ENCODE data around the gene TRAM2.

TRAM2 gene

DNA sequence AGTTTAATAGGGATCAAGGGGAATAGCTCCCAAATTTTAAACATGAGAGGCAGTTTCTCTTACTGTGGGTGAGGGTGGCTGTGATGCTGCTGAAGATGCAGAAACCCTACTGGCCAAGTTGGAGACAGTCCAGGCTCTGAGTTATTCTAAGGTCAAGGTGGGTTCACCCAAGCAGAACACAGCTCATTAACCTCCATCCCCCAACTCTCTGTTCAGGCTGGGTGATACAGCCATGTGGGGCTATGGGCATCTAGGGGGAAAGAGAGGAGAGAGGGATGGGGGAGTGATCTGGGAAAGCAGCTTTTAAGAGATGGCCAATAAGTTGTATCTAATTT, 18.9 kb upstream of the TRAM2 start:
- intact Hi-C loops (cut with DNase I) = no loop called here

DNA sequence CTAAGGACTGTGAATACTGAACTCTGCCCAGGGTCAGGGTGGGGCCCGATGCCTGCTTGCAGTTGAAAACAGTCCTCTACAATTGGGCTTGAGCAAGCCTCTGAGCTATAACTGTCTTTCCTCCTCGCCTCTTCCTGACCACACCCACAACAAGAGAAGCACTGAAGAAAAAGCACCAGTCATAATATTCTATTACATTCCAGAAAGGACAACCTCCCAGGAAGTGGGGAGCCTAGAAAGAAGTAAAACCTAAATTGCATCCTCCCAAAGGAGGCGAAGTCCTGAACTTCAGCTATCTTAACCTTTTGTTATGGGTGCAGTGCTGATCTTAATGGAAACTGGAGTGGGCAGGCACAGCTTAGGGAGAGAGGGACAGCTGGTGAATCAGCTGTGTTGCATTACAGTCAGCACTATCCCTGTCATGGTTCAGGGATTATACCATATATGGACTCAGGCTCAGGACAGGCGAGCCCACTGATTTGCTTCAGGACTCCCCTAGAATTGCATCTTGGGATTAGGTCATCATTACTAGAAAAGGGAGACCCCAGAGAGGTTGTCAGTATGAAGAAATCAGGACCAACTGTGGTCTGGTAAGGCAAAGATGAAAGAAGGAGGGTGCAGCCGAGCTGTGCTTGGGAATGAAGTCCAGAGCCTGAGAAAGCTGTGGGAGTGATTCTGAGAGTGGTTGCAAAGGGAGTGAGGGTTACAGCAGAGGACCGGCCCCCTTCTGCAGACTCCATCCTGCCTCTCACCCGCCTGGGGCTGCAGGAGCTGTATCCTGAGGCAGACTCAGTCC, 18.3 kb upstream of the TRAM2 start:
- DNase-seq = no peak
- intact Hi-C loops (cut with DNase I) = no loop called here

More for the DNA sequence above, 18.9 kb upstream of the TRAM2 start:
- no peak for DNase-seq

- intact Hi-C loops (cut with DNase I) = no loop called here
- DNase-seq = no peak
These were observed 17.4 kb upstream of the TRAM2 start for GRCh38 chr6:52594221-52594620.

- intact Hi-C loops (cut with DNase I) = no loop called here
These were observed 15.0 kb upstream of the TRAM2 start for GRCh38 chr6:52591832-52592231.

GRCh38 chr6:52590152-52590891, 13.5 kb upstream of the TRAM2 start:
- DNase-seq = no peak
- intact Hi-C loops (cut with DNase I) = no loop called here

More at GRCh38 chr6:52591832-52592231, 15.0 kb upstream of the TRAM2 start:
- DNase-seq = no peak

DNA sequence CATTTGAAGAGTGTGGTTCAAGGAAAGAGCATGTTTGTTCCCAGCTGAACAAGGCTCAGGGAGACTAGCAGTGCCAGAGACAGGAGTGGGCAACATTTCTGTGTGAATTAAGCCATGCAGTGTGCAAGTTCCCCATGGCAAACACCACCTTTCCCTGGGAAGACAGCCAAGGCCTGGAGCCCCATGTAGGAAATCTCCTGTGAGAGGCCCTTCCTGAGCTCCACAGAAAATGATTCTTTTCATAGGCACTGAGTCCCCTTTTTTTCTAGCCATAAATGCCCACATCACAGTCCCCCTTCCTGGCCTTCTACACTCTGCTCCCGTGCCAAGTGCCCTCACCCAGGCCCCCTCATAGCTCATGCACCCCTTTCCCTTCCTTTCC, 11.8 kb upstream of the TRAM2 start:
- intact Hi-C loops (cut with DNase I) = no loop called here
- no peak for DNase-seq

- no peak for DNase-seq
- intact Hi-C loops (cut with DNase I) = no loop called here
These were observed 11.3 kb upstream of the TRAM2 start for GRCh38 chr6:52588087-52588709.

GRCh38 chr6:52587001-52587400, 10.1 kb upstream of the TRAM2 start:
- intact Hi-C loops (cut with DNase I) = no loop called here
- no peak for DNase-seq

DNA sequence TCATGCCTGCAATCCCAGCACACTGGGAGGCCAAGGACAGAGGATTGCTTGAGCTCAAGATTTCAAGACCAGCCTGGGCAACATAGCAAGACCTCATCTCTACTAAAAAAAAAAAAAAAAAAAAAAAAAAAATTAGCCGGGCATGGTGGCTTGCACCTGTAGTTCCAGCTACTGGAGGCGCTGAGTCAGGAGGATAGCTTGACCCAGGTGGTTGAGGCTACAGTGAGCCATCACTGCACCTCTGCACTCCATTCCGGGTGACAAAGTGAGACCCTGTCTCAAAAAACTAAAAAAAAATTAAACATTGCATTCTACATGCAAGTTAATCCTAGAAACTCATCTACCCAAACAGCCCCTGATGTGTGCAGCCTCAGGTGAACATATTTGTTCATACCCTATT, 7.3 kb upstream of the TRAM2 start:
- DNase-seq = no peak
- intact Hi-C loops (cut with DNase I) = no loop called here

DNA sequence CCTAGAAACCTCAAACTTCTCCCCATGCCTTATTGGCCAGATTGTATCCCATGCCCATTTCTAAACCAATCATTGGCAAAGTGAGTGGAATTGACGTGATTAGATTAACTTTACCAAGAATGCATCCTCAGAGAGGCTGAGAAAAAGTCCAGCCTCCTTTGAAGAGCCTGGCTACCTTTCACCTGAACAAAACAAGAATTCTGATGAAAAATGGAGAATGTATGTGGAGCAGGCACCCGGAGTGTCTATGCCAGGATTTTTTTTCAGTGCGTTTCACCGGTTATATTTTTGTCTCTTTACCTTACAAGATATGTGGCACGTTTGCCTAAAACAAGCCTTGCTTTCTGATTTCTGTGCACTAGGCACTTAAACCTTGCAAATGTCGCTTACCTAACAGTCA, 6.1 kb upstream of the TRAM2 start:
- intact Hi-C loops (cut with DNase I) = no loop called here
- DNase-seq = no peak

GRCh38 chr6:52582446-52582845, 5.6 kb upstream of the TRAM2 start:
- intact Hi-C loops (cut with DNase I) = no loop called here
- DNase-seq = no peak

GRCh38 chr6:52580905-52581304, 4.0 kb upstream of the TRAM2 start:
- DNase-seq = no peak
- intact Hi-C loops (cut with DNase I) = no loop called here

- no peak for DNase-seq
- intact Hi-C loops (cut with DNase I) = loop anchor here (10.0 kb wide), 1 partner anchor 294 kb away; the partner anchor contains the start of gene MCM3
These were observed 2.3 kb upstream of the TRAM2 start for GRCh38 chr6:52579006-52579660.

GRCh38 chr6:52577778-52578463, 1.1 kb upstream of the TRAM2 start:
- intact Hi-C loops (cut with DNase I) = loop anchor here (2.0 to 10.0 kb wide), 2 partner anchors 157 to 293 kb away; partner anchors contain the start of genes EFHC1 and MCM3
- no peak for DNase-seq

DNA sequence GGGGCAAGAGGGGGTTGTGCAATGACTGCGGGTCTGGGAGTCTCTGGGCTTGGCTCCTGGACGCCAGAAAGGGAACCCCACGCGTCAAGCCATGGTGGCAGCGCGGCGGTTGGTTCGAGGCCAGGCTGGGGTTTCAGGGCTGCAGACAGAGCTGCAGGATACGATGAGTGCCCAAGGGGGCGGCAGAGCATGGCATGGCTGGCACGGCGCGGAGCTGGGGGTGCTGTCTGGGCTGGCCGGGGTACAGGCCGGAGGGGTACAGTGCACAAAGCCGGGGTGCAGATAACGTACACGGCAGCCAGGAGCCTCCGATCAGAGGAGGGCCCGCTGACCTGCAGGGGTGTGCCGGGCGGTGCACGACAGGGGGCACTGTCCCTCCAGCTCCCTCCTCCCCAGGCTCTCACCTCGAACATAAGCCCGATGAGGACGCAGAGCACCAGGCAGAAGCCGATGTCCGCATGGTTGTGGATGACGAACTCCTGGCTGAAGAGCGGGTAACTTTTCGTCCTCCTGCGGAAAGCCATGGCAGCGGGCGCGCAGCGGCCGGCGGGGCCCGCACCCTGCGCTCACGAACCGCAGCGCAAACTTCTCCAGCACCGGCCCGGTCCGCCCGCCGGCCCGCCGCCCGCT, 353 bp downstream of the TRAM2 start:
- DNase-seq = peak in 7 of 10 donors; percentile 26 to 93 (median 36)
- intact Hi-C loops (cut with DNase I) = loop anchor here (2.0 to 10.0 kb wide), 2 partner anchors 156 to 292 kb away; partner anchors contain the start of genes EFHC1 and MCM3

GRCh38 chr6:52576054-52576391, 837 bp downstream of the TRAM2 start:
- no peak for DNase-seq
- intact Hi-C loops (cut with DNase I) = loop anchor here (2.0 to 10.0 kb wide), 2 partner anchors 155 to 291 kb away; partner anchors contain the start of genes EFHC1 and MCM3

DNA sequence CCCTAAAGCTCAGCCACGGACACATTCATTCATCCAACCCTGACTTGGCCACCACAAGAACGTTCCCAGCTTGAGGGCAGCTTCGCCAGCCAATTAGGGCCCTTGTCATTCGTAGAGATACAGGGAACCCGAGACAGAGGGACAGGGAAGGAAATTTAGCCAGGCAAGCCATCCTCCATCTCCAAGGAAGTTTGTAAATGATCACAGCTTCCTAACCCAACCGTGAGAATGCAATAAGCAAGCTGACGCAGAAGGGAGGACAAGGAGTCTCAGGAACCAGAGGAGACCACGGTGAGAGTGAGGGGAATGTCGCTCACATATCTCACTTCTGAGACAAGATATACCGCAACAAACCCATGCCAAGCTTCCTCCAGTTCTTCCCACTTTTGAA, 1.4 kb downstream of the TRAM2 start:
- intact Hi-C loops (cut with DNase I) = loop anchor here (10.0 kb wide), 1 partner anchor 291 kb away; the partner anchor contains the start of gene MCM3
- no peak for DNase-seq

GRCh38 chr6:52574709-52575501, 2.0 kb downstream of the TRAM2 start:
- no peak for DNase-seq
- intact Hi-C loops (cut with DNase I) = loop anchor here (10.0 kb wide), 1 partner anchor 290 kb away; the partner anchor contains the start of gene MCM3

DNA sequence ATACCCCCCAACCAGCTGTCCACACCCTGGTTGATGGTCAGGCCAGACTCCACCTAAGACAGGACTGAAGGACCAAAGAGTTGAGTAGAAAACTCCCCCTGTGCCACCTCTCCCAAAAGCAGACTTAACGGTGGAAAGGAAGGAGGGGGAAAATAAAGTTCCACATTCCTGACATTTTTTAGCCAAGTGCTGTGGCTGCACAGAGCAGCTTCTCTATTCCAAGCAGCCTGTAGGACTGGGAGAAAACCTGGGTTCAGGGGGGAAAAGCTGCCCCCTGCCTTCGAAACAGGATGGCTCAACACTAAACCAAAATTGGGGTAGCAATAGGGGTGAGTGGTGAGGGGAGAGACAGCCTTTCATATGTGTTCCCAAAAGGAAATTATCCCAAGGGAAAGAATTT, 3.6 kb downstream of the TRAM2 start:
- no peak for DNase-seq
- intact Hi-C loops (cut with DNase I) = loop anchor here (10.0 kb wide), 1 partner anchor 288 kb away; the partner anchor contains the start of gene MCM3

All from posterior cingulate gyrus (tissue), 11 donors.